ENCODE results near the gene B4GALNT1. TPM values are rescaled to one million over a fixed set of nuclear protein-coding genes. Genes with fewer than 3 reads are reported as not detected.

Gene B4GALNT1
- total and polyA plus RNA-seq, 2 of the 13 experiments (the other 11 are each of a cell fraction or from before 2014, with no cell fraction given): 4.5 to 5.4 TPM

DNA sequence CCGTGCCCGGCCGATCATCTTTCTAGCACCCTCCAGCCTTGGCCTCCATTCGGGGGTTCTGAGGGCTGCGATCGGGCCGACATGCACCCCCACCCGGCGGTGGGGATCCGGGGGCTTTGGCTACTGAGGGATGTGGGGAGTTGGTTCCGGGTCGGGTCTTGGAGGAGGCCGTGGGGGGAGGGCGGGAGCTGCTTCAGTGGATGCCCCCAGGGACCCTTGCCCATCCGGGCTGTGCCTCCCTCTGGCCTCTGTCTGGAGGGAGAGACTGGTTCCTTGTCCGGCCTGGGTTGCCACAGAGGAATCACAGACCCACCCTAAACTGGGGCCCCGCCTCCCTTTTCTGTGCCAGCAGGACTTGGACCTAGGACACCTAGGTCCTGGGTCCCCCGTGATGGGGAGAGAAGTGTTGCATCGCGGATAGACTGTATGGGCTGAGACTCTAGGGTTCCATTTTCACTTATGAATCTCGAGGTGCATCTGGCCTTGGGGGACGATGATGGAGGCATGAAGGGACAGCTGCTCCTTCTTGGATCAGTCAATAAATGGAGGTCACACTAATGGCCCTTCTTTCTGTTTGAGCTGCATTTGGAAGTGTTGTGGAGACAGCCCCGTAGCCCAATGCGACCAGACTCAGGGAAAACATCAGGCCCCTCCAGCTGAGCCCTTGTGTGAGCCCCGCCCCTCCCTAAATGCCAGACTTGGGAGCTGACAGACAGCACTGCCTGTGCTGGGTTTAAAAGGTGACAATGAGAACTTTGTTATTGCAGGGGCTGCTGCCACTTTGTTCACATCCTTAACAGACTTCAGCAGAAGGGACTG is 27.8 kb downstream of the B4GALNT1 start (continued):
- TF ChIP-seq ZNF331 (CRISPR knock-in tag; IDR thresholded peaks at IDR 0.05) (no peak), TSC22D2 (CRISPR knock-in tag; IDR thresholded peaks at IDR 0.05; ENCODE audit: borderline replicate concordance) (no peak), ZNF784 (CRISPR knock-in tag; IDR thresholded peaks at IDR 0.05; ENCODE audit: borderline replicate concordance) (peak; percentile 25; the same call in 1 of the 2 replicates), ARID2 (CRISPR knock-in tag; IDR thresholded peaks at IDR 0.05; ENCODE audit: borderline replicate concordance) (no peak), HMG20A (CRISPR knock-in tag; IDR thresholded peaks at IDR 0.05; ENCODE audit: borderline replicate concordance) (no peak)

GRCh38 chr12:57604454-57604991 is 28.5 kb downstream of the B4GALNT1 start, which contains the start of gene DTX3:
TSS of gene DTX3 (plus strand) at chr12:57604824. CDS start at chr12:57606518, 1,694 bp downstream.
- Histone ChIP-seq H3K4me2 (ENCODE audit: low read depth, low read length) (peak within 1 kb of the TSS; percentile 92), H2AFZ (ENCODE audit: low read length) (no peak within 1 kb of the TSS), H4K20me1 (ENCODE audit: insufficient read depth, low read length) (no peaks in the 10 kb centered on the region; the same call in 1 of the 2 replicates), H3K9ac (ENCODE audit: insufficient read depth, low read depth, low read length) (peak within 1 kb of the TSS; percentile 67), H3K27me3 (ENCODE audit: control insufficient read depth in 1 of 2, insufficient read depth in 2 of 2, low read length in 2 of 2) (peaks cover 0 to 14% of the 10 kb centered on the region in 2 experiments; a peak in 1 of 5 replicates), H3K4me1 (ENCODE audit: insufficient read depth, low read length) (peaks cover 27% of the 10 kb centered on the region), H3K4me3 (replicated peaks in 1 of 3; ENCODE audit: insufficient read depth in 1 of 3, low read depth in 2 of 3, low read length in 3 of 3) (peak within 1 kb of the TSS; percentile 79 to 84 (median 80)), H3K27ac (ENCODE audit: extremely low read length, insufficient read depth, low read length) (peak within 1 kb of the TSS; percentile 26), H3K9me3 (ENCODE audit: low read length) (no peaks in the 10 kb centered on the region), H3K36me3 (replicated peaks in 1 of 2; ENCODE audit: control insufficient read depth in 1 of 2, insufficient read depth in 2 of 2, low read length in 2 of 2) (peaks cover 6 to 12% of the 10 kb centered on the region in 2 experiments; a peak in 3 of 5 replicates), H3K79me2 (ENCODE audit: insufficient read depth, low read length) (no peaks in the 10 kb centered on the region)
- ChIA-PET CTCF (ENCODE audit: low intra/inter-chr PET ratio, low total read pairs) (no interaction called here), POLR2A (interaction anchor here (0.9 to 5.4 kb wide), 6 partner anchors 13 to 89 kb away, joined by 3 to 26 read pairs (median 4); partner anchors contain the start of gene PIP4K2C)
- no TSS peak for BruUV-seq (replicated peaks)
- in situ Hi-C loops (cut with HindIII; ENCODE audit: extremely low pct_ligation_motif_present, low pct_unique_long_range_greater_than_20kb) (no loop called here), intact Hi-C loops (cut with micrococcal nuclease; ENCODE audit: unreplicated experiment) (no loop called here)
- no peak for FAIRE-seq
- DNase-seq (ENCODE audit: low spot score): no peak
- WGBS (ENCODE audit: low lambda C conversion rate): 26% methylated on average over 29 of the region's 36 CpGs
- ATAC-seq: peak; percentile 25
- TF ChIP-seq RFX5 (IDR thresholded peaks at IDR 0.05; ENCODE audit: low read depth, low read length) (0 out of 2 replicates have a peak, but pooled peaks have one; percentile 8), ZNF263 (CRISPR knock-in tag; IDR thresholded peaks at IDR 0.05) (peak; percentile 59), KAT8 (CRISPR knock-in tag; IDR thresholded peaks at IDR 0.05) (0 out of 2 replicates have a peak, but pooled peaks have one; percentile 25), FOXO4 (CRISPR knock-in tag; conservative IDR thresholded peaks at IDR 0.05) (no peak)
- TF ChIP-seq, protein P1, sequence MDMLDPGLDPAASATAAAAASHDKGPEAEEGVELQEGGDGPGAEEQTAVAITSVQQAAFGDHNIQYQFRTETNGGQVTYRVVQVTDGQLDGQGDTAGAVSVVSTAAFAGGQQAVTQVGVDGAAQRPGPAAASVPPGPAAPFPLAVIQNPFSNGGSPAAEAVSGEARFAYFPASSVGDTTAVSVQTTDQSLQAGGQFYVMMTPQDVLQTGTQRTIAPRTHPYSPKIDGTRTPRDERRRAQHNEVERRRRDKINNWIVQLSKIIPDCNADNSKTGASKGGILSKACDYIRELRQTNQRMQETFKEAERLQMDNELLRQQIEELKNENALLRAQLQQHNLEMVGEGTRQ (IDR thresholded peaks at IDR 0.05; ENCODE audit: low read depth, low read length): no peak
- TF ChIP-seq, protein P1 (CRISPR knock-in tag; IDR thresholded peaks at IDR 0.05; ENCODE audit: borderline replicate concordance): peak; percentile 53; the same call in 1 of the 2 replicates
- TF ChIP-seq, protein P2, sequence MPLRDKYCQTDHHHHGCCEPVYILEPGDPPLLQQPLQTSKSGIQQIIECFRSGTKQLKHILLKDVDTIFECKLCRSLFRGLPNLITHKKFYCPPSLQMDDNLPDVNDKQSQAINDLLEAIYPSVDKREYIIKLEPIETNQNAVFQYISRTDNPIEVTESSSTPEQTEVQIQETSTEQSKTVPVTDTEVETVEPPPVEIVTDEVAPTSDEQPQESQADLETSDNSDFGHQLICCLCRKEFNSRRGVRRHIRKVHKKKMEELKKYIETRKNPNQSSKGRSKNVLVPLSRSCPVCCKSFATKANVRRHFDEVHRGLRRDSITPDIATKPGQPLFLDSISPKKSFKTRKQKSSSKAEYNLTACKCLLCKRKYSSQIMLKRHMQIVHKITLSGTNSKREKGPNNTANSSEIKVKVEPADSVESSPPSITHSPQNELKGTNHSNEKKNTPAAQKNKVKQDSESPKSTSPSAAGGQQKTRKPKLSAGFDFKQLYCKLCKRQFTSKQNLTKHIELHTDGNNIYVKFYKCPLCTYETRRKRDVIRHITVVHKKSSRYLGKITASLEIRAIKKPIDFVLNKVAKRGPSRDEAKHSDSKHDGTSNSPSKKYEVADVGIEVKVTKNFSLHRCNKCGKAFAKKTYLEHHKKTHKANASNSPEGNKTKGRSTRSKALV (CRISPR knock-in tag; IDR thresholded peaks at IDR 0.05): no peak
